Activated T-cell treated with anti-CD3 and anti-CD28 coated beads for 48 hours (primary cell): ENCODE results near the gene TTC7B.

ENCODE experiments used
- DNase-seq: peaks from one replicate; pipeline ENCODE4 v3.0.0-alpha.2; 2020; ENCODE audit warnings: low read depth

Gene TTC7B

DNA sequence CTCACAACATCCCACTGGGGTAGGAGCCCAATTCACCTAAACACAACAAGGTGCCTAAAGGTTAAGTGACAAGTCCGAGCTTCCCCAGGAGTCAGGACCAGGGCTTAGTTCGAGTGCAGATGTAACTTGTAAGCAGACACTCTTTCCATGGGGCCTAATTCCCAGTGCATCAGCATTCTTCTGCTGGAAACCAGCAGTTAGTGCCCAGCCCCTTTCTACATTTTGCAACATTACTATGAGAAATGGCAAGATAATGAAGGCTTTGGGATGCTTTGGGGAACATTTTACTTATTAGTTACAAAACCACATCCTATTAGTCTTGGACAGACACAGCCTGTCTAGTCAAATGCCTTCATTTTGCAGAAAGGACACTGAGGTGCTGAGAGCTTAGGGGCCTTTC, 239.6 kb downstream of the TTC7B start:
- no peak for DNase-seq

DNA sequence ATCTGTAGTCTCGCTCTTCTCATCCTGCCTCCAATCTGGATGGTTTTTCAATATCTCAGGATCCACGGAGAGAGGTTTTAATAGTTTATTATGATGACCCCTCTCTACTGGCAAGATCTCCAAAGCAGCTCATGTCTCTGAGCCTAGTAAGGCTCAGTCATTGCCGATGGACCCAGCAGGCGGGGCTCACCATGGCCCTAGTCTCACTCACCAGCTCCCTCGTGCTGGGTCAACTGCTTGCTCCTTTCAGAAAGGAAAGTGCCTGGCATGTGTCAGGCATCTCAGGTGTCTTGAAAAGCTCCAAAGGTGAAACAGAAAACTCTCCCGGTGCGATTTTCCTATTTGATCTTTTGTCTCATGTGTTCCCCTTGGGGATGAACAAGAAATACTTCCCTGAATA, 240.4 kb downstream of the TTC7B start:
- DNase-seq: no peak

DNA sequence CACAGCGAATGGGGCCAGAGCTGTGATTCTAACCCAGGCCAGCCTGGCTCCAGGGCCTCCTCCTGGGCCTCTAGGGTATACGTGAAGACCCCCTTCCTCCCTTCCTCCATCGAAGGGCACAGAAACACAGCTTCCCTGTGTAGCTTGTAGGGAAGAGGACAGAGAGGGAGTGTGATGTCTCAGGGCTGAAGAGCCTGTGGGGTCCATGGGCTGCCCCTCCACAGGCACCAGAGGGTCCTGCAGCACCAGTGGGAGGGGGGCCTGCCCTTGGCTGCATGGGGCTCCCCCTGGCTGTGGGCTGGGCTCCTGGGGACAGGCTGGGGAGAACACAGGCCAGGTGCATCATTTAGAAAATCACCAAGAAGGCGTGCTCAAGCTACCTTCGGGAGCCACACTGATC, 240.9 kb downstream of the TTC7B start:
- no peak for DNase-seq

DNA sequence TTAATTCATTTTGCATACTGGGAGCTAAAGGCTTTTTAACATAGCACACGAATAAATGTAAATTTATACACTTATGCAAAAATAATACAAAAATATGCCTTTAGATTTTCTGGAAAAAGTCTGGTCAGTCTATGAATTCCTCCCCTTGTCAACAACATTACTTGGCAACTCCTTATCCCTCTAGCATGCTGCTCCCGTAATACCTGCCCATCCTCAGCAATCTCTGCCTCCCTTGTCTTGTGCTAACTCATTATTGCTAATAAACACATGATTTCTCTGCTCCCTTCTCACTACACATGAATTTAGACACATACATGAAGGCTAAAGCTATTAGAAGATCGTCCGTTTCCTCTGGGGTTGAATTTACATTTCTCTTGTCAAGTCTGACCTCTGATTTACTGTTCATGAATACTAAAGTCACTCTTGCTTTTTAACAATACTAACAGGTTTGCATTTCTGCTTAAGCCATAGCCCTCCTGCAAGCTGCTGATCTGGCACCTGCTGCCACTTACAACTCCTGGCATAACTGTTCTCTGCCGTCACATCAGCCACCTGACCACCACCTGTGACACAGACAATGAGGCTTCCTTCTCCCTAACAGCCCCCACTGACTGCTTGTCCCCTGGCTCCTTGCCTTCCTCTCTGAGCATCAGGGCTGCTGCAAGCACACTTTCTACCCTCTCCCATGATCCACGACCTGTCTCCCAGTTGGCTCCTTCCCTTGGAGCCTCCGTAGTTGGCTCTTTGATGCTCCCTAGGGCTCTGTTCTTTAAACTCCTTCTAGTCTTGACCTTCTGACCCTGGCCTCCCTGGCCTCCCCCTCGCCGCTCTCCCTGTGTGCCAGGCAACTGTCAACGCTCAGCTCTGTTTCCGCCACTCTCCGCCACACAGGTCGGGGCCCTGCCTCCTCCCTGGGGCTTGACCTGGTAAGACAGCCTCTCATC, 241.8 kb downstream of the TTC7B start:
- no peak for DNase-seq

DNA sequence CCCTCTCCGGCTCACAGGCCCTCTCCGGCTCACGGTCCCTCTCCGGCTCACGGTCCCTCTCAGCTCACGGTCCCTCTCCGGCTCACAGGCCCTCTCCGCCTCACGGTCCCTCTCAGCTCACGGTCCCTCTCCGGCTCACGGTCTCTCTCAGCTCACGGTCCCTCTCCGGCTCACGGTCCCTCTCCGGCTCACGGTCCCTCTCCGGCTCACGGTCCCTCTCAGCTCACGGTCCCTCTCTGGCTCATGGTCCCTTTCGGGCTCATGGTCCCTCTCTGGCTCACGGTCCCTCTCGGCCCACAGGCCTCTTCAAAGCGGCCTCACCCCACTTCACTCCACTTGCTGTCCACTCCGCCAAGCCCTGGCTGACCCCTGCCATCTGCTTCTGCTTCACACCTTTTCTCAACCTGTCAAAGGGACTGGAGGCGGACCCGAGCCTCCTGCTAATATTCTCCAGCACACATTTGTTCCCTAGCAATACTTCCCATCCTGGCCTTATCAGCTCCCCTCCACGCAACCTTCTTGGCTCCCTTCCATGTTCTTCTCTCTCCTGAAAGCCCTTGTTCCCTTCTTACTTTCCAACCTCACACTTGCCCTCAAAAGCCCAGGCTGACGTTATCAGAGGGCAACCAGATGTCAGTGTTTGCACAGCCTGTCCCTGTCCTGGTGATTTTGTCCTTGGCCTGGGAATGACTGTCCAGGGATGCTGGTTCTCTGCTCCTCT, 242.7 kb downstream of the TTC7B start:
- DNase-seq: no peak

DNA sequence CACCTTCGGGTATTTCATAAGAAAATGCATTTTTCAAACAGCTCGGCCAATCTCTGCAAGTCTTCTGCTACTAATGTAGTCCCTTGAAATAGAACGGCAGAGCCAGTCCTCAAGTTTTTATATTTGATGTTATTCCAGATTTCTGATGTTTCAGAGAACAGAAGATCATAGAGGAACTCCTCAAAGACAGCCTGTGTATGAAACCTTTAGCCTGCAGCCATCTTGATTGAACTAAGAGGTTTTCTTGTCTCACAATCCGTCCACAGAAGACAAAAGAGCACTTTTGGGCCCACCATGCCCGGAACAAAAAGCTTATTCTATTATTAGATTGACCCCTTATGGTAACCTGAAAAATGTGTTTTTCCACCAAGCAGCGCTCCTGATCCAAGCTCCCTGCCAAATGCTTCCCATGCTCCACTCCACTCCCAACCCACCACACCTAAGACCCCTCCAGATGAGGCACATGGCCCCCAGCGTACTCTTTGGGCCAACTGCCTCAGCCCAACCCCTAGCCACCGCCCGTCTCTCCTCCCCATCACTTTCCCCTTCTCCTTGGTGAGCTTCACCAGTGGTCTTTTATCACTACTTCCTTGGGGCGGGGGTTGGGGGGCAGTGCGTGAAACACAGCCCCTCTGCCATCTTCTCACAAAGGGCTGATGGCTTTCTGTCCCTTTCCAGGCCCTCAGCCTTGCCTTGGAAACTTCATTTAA, 243.6 kb downstream of the TTC7B start:
- DNase-seq: no peak

DNA sequence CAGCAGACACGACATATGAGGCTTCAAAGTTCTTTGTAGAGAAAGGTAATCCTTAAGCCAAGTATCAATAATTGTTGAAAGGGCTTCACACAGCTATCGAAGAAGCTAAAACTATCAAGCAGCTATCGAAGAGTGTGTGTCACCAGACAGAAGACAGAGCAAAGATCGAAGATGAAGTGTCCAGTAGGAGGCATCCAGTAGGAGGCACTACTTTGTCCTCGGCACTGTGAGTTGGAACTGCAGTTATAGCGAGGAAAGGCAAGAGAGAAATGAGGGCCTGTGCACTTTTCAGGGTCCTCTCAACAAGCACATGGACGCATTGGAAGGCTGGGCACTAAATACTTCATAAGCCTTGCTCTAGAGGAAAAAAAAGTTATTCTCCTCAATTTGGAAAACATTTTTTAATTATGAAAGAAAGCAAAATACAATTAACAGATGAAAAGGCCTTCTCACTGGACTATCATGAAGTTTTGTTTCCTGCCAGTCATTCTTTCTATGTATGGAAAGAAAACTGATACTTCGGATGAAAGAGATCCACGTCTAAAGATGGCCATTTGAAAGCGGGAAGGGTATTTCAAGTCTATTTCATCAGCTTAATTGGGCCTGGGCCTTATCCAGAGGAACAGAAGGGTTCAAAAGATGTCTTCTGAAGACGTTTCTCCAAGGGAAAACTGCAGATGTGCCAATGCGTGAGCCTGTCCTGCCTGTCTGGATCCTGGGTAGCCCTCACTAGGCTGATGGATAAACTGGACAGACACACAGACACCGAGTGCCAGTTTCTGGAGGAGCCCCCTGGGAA, 244.9 kb downstream of the TTC7B start:
- no peak for DNase-seq

DNA sequence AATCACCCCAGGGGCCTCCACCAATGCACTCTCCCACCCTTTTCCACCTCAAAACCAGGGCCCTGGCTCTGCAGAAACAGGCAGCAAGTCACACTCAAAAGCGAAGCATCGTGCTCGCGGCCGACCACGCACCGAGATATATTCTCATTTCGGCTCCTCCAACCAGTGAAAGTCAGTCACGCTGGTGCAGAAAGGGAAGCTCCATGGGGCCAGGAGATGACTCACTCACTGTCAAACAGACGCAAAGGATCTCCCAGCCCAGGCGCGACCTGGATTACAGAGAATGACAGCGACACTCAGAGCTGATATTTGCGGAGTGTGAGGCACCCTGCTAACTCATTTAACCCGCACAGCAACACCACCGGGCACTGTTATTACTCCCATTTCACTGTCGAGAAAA, 245.8 kb downstream of the TTC7B start:
- DNase-seq: no peak

DNA sequence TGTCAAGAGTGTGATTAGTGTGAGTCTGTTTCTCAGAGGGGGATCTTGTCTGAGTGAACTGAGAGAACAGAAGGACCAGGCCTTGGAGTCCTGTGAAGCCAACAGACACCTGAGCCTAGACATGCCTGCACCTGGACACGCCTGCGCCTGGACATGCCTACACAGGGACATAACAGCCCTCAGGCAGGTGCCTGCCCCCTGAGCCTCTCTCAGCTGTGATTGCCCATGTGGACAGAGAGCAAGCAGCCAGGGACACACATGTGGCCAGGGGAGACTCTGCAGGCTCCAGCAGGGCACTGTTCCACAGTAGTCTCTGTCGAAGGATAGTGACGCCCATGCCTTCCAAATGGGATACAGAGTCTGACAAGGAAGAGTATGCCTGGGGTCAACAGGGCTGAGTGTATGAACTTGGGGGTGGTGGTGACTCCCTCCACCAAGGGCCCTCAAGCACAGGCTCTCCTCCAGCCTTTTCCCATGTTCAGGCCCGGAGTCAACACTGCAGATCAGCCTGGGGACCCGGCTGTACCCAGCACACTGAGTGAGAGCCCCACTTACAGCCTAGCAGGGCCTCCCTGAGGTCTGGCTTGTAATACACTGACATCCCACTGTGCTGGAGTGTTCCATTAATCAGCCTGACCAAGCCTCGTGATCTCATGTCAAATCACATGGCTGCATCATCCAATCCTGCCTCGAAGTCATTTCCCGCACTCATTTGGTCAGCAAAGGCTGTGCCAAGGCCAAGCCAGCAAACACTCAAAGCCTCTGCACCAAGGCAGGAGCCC, 246.4 kb downstream of the TTC7B start:
- DNase-seq: no peak

DNA sequence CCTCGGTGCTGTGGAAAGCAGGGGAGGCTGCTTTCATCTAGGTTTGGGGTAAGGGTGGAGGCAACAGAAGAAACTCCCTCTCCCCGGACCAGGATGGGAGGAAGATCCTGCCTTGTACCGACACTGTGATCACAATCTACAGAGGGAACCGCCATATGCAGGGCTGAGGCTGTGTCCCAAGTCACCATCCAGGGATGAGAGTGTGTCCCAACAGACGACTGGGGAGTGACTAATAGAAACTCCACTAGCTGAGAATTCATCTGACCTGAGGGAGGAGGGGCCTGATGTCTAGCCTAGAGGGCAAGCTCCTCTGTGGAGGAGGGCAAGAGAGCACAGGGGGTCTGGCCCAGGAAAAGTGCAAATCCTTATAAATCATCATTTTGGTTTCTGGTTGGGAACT, 247.0 kb downstream of the TTC7B start:
- no peak for DNase-seq

DNA sequence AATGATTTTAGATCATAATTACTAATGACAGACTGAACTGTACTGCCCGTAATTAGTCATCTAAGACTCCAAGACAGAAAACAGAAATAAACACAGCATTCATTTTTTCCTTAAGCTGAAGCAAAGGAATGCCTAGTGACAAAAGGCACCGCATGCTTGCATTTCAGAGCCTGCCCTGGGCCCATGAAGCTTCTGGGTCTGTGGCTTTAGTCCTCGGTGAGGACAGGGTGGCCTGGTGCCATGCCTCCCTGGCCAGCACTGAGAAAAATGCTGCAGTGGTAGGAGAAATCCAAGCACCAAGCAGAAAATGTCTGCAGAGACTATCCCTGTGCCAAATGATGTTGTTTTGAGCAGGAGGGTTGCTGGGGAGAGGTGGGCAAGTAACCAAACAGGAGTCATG, 247.8 kb downstream of the TTC7B start:
- DNase-seq: no peak

DNA sequence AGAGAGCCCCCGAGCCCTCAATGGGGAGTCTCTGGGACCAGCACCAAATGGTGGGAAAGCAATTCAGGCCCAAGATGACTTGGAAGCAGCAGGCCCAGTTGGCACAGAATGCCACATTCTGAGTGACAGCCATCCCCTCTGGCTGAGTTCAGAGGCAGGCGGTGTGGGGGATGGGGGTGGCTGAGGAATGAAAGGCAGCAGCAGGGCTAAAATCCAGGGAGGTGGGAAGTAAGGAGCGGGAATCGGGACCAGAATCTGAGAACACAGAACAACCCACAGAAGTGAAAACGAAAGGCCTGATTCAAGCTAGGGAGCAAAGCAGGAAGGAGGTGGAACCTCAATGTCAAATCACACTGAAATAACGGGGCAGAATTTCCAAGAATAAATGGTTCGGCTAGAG, 248.2 kb downstream of the TTC7B start:
- no peak for DNase-seq

DNA sequence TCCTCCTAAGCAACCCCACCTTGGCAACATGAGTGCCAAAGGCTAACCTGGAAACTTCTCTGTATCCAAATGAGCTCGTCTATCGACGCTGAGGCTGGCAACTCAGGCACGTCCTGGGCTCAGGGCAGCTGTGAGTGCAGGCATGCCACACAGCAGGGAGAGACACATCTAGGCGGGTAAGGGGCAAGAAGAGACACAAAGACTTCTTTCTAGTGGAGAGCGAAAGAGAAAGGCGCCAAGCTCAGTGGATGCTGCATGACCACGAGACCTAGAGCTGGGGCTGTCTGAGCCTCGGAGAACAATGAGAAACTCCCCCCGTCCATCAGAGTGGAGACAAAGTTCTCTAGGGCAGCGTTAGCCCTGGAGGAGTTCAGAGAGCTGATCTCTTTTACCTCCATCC, 249.0 kb downstream of the TTC7B start:
- no peak for DNase-seq

DNA sequence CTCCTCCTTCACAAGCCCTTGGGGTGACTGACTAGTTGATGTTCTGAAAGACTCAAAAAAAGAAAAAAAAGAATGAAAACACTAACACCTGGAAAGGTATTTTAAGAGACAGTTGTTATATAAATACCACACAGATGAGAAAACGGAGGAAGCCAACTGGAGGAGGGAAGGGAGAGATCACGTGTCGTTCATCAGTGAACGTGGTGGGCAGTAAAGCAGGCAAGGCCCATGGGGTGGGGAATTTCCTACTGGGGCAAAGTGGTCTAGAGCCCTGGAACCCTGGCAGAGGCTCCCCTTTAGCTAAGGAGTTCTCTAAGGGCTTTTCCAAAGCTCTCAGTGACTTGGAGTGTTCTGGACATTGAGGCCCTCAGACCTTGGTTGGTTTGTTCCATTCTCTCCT, 249.7 kb downstream of the TTC7B start:
- no peak for DNase-seq

DNA sequence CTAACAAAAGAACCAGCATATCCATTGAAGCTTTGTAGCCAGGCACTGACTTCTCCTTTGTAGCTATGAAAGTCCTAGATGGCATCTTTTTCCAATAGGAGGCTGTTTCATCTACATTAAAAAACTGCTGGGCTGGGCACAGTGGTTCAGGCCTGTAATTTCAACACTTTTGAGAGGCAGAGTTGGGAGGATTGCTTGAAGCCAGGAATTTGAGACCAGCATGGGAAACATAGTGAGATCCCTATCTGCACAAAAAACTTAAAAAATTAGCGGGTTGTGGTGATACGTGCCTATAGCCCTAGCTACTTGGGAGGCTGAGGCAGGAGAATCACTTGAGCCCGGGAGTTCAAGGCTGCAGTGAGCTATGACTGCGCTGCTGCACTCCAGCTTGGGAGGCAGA, 251.7 kb downstream of the TTC7B start:
- DNase-seq: no peak

DNA sequence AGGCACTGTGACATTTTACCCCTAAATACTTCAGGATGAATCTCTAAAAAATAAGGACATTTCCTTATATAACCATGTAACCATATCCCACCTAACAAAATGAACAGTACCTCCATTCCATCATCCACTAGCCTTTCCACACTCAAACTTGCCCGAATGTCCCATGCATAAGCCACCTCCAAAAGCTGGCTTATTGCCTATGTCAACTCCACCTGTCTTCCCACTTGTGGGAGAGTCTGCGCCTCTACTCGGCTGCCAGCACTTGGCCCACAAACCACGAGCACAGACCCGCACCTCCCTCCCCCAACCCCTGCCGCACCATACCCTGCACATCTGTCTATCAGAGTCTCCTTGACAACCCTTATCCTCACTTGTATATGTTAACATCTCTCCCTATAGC, 253.6 kb downstream of the TTC7B start:
- no peak for DNase-seq

DNA sequence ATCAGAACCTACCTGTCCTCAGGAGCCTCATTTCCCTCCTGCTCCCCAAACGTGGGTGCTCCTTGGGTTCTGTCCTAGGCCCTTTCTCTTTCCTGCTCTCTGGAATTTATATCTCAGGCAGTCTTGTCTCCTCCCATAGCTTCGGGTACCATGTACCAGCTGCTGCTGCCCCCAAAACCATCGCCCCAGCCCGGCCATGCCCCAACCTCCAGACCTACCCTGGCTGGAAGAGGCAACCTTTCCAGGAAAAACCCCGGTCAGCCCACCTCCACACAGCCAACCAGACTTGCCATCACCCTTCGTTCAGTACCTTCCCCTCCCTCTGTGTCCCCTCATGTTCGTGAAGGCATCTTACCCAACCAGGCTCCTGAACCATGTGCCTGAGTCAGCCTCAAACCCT, 254.3 kb downstream of the TTC7B start:
- DNase-seq: no peak

DNA sequence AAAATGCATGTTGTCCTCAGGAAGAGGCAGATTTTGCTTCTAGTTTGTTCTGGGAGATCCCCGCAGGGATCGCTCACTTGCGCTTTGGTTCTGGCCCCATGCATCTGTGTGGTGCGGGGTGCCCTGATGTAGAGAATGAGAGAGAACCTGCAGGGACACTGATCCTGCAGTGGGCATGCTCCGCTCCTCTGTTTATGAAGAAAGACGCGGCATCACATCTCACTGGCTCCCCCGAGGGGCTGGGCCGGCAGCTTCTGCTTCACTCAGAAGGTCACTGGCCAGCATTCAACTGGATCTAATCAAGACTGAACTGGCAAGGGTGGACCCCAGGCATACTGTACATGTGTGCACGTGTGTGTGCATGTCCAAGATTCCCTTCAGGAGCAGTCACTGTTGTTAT, 255.2 kb downstream of the TTC7B start:
- no peak for DNase-seq

DNA sequence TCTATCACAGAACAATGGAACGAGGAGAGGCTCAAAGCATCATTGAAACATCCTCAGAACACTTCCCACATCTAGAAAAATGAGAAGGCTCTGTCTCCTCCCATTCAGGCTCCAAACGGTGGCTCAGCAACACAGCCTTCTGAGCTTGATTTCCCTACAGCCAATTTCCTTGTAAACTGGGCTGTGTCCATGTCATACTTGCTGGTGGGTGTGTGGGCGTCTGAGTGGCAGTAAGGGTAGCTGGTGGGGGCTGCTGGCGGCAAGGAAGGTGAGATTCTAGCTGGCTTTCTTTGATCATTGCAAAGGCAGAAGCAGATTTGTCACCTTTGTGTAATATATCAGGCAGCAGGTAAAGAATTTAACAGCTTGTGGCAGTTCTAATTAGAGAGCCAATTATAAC, 255.7 kb downstream of the TTC7B start:
- DNase-seq: no peak

DNA sequence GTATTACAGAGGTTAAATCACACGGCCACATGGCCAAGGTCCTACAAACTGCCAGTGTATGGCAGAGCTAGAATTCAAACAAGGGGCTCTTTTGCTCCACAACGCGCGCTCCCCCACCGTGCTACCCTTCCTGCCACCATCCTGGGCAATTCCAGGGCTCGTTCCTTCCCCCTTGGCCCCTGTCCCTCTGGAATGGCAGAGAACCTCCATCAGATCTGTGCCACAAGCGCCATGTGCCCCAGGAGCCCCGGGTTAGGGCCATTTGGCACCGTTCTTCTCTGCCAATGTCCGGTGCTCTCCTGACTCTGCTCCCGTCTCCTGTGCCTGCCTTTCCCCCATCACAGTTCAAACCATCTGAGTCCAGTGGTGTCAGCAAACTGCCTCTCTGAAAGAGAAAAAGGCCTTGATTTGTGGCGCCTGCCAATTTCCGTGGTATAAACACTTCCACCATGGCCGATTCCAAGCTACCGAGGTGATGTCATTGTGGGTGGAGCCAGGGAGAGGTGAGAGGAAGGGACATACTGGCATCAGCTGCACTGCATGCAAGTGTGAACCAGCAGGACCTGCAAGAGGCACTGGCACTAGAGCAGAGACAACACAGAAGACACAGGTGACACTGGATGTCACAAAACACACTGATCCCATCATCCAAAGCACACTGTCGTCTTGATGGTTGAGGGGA, 256.3 kb downstream of the TTC7B start:
- DNase-seq: no peak
